HCT116 (cell line): Measurements from ENCODE around the gene CALCB.

Experiments used
- CTCF ChIP-seq, 3 experiments: fragments of 200-600 bp in 1 of 3; sonication (generic) in 1 of 3; IDR thresholded peaks in 2 of 3; conservative IDR thresholded peaks in 1 of 3; 2 replicates each; pipeline ENCODE4 v1.5.1; 2012 to 2017; ENCODE audit warnings: low read depth in 2 of 3, low read length in 2 of 3, antibody characterized with exemption in 1 of 3, borderline replicate concordance in 1 of 3, control low read depth in 1 of 3, mild to moderate bottlenecking in 1 of 3, mixed read lengths in 1 of 3, mixed run types in 1 of 3, moderate library complexity in 1 of 3; ENCODE audit not compliant: insufficient read depth in 1 of 3
- EZH2phosphoT487 ChIP-seq: fragments of 200-600 bp; IDR thresholded peaks from 2 replicates; pipeline ENCODE4 v1.6.1; 2018; ENCODE audit warnings: antibody characterized with exemption, borderline replicate concordance

GRCh38 chr11:15027011-15027410, 46.4 kb upstream of the CALCB start:
- TF ChIP-seq CTCF (IDR thresholded peaks at IDR 0.05 in 2 of 3, conservative IDR thresholded peaks at IDR 0.05 in 1 of 3; ENCODE audit: borderline replicate concordance in 1 of 3, insufficient read depth in 1 of 3, low read depth in 2 of 3, low read length in 2 of 3) (no peak), EZH2phosphoT487 (no peak)
